Brain microvascular endothelial cell (primary cell): Measurements from ENCODE around the gene DLGAP4.

Experiments used
- DNase-seq: peaks from one replicate; pipeline ENCODE4 v3.0.0-alpha.2; 2020
- H3K27ac ChIP-seq: fragments of 250-450 bp; sonication (Bioruptor Pico); 2 replicates; pipeline ENCODE4 v1.5.1; 2020; ENCODE audit warnings: mild to moderate bottlenecking, moderate library complexity
- H3K27me3 ChIP-seq: fragments of 250-450 bp; sonication (Bioruptor Pico); replicated peaks from 2 replicates; pipeline ENCODE4 v1.5.1; 2020; ENCODE audit warnings: mild to moderate bottlenecking
- H3K36me3 ChIP-seq: fragments of 250-450 bp; sonication (Bioruptor Pico); replicated peaks from 2 replicates; pipeline ENCODE4 v1.5.1; 2020; ENCODE audit warnings: mild to moderate bottlenecking
- H3K4me3 ChIP-seq: 2 replicates; pipeline ENCODE4 v1.5.1; 2011; ENCODE audit warnings: low read depth, mild to moderate bottlenecking, control low read depth, low read length, moderate library complexity
- CTCF ChIP-seq: IDR thresholded peaks from 2 replicates; pipeline ENCODE4 v1.5.1; 2011; ENCODE audit warnings: low read depth, mild to moderate bottlenecking, moderate library complexity, low read length, control low read depth, inconsistent platforms; ENCODE audit errors: missing control alignments
- in situ Hi-C: cut with HindIII; loops from 2 replicates; pipeline ENCODE4 v1.10.0; 2017; ENCODE audit warnings: low sequenced_read_pairs, low pct_ligation_motif_present

Gene DLGAP4

GRCh38 chr20:36541227-36541767, 235.2 kb downstream of the DLGAP4 start, which contains the start of gene MYL9:
Gene MYL9, plus strand, starts transcription at chr20:36541519. Its CDS starts 3,366 bp downstream, at chr20:36544885.
- Histone ChIP-seq H3K27ac (peak within 1 kb of the TSS; percentile 88), H3K4me3 (peak within 1 kb of the TSS; percentile 92), H3K36me3 (peaks cover 25% of the 10 kb centered on the region), H3K27me3 (no peaks in the 10 kb centered on the region)
- in situ Hi-C loops, result no loop called here
- peak; percentile 73 for DNase-seq
- no peak for TF ChIP-seq CTCF

- TF ChIP-seq CTCF, result peak; percentile 82
- Histone ChIP-seq H3K27me3 (no peaks in the 10 kb centered on the region), H3K4me3 (peak overlapping the region; percentile 92), H3K36me3 (peaks cover 31% of the 10 kb centered on the region), H3K27ac (peak overlapping the region; percentile 88)
- DNase-seq, result peak; percentile 56
- in situ Hi-C loops, result no loop called here
Measured at GRCh38 chr20:36541768-36542488, 235.8 kb downstream of the DLGAP4 start.

GRCh38 chr20:36542516-36543183, 236.5 kb downstream of the DLGAP4 start:
- H3K4me3 ChIP-seq, result peak overlapping the region; percentile 92

GRCh38 chr20:36543184-36544133, 237.3 kb downstream of the DLGAP4 start:
- H3K27me3 ChIP-seq, result no peaks in the 10 kb centered on the region
- TF ChIP-seq CTCF, result no peak
- H3K27ac ChIP-seq, result peak overlapping the region; percentile 88
- H3K4me3 ChIP-seq, result peak overlapping the region; percentile 92
- in situ Hi-C loops, result no loop called here
- peak; percentile 77 for DNase-seq
- peaks cover 46% of the 10 kb centered on the region for H3K36me3 ChIP-seq

More at GRCh38 chr20:36542516-36543183, 236.5 kb downstream of the DLGAP4 start:
- no peaks in the 10 kb centered on the region for H3K27me3 ChIP-seq
- H3K27ac ChIP-seq, result peak overlapping the region; percentile 88
- DNase-seq, result no peak
- in situ Hi-C loops, result no loop called here
- TF ChIP-seq CTCF, result no peak
- H3K36me3 ChIP-seq, result peaks cover 38% of the 10 kb centered on the region
